ENCODE results near the gene SON.
"Not testable (repeated sequence)": the region's sequence is repeated elsewhere in the genome, so short reads cannot be mapped to it uniquely, and the experiment has no call there.

The SON gene

GRCh38 chr21:33572350-33572749 is 29.5 kb downstream of the SON start:
- TF ChIP-seq CTCF (conservative IDR thresholded peaks at IDR 0.05; ENCODE audit: low read depth, low read length) = no peak
- DNase-seq (ENCODE audit: low read depth) = peak; percentile 62
- H3K4me3 ChIP-seq (ENCODE audit: low read depth, low read length) = no peak overlapping the region

- DNase-seq (ENCODE audit: low read depth); H3K4me3 ChIP-seq (ENCODE audit: low read depth, low read length): not testable (repeated sequence)
These were observed 33.9 kb downstream of the SON start for GRCh38 chr21:33576741-33577141.

- peak; percentile 59 for DNase-seq (ENCODE audit: low read depth)
- TF ChIP-seq CTCF (conservative IDR thresholded peaks at IDR 0.05; ENCODE audit: low read depth, low read length) = no peak
- no peak overlapping the region for H3K4me3 ChIP-seq (ENCODE audit: low read depth, low read length)
These were observed 35.4 kb downstream of the SON start for GRCh38 chr21:33578214-33578613.

- no peak for TF ChIP-seq CTCF (conservative IDR thresholded peaks at IDR 0.05; ENCODE audit: low read depth, low read length)
- DNase-seq (ENCODE audit: low read depth) = peak; percentile 10
These were observed 36.2 kb downstream of the SON start for GRCh38 chr21:33578959-33579542.

GRCh38 chr21:33584455-33584854 is 41.6 kb downstream of the SON start:
- no peak overlapping the region for H3K4me3 ChIP-seq (ENCODE audit: low read depth, low read length)
- no peak for TF ChIP-seq CTCF (conservative IDR thresholded peaks at IDR 0.05; ENCODE audit: low read depth, low read length)
- no peak for DNase-seq (ENCODE audit: low read depth)

More at GRCh38 chr21:33578959-33579542, 36.2 kb downstream of the SON start:
- no peak overlapping the region for H3K4me3 ChIP-seq (ENCODE audit: low read depth, low read length)

- no peak for TF ChIP-seq CTCF (conservative IDR thresholded peaks at IDR 0.05; ENCODE audit: low read depth, low read length)
- H3K4me3 ChIP-seq (ENCODE audit: low read depth, low read length) = no peak overlapping the region
- no peak for DNase-seq (ENCODE audit: low read depth)
These were observed 44.1 kb downstream of the SON start for GRCh38 chr21:33586927-33587326.

GRCh38 chr21:33587792-33588484 is 45.1 kb downstream of the SON start:
- DNase-seq (ENCODE audit: low read depth) = peak; percentile 37
- peak overlapping the region; percentile 75 for H3K4me3 ChIP-seq (ENCODE audit: low read depth, low read length)
- no peak for TF ChIP-seq CTCF (conservative IDR thresholded peaks at IDR 0.05; ENCODE audit: low read depth, low read length)
